Muscle layer of duodenum (tissue), 2 donors: ENCODE results near the gene TNFSF11.

ENCODE experiments used
- H3K27ac ChIP-seq: one replicate; pipeline ENCODE4 v1.7.0; 2013; ENCODE audit warnings: mild to moderate bottlenecking, low read length
- H3K27me3 ChIP-seq: one replicate; pipeline ENCODE4 v1.7.0; 2013; ENCODE audit warnings: low read depth, mild to moderate bottlenecking, control low read depth, low read length
- H3K36me3 ChIP-seq, 2 donors: one replicate each; pipeline ENCODE4 v1.7.0; 2013; ENCODE audit warnings: low read length in 2 of 2, control low read depth in 1 of 2, mild to moderate bottlenecking in 1 of 2; ENCODE audit not compliant: insufficient read depth in 2 of 2, control insufficient read depth in 1 of 2
- H3K4me1 ChIP-seq, 2 donors: one replicate each; pipeline ENCODE4 v1.7.0; 2013; ENCODE audit warnings: low read length in 2 of 2, mild to moderate bottlenecking in 2 of 2, control low read depth in 1 of 2, moderate library complexity in 1 of 2; ENCODE audit not compliant: insufficient read depth in 2 of 2, control insufficient read depth in 1 of 2
- H3K4me3 ChIP-seq, 2 donors: one replicate each; pipeline ENCODE4 v1.7.0; 2013; ENCODE audit warnings: low read length in 2 of 2, low read depth in 1 of 2, mild to moderate bottlenecking in 1 of 2
- H3K9me3 ChIP-seq, 2 donors: one replicate each; pipeline ENCODE4 v1.7.0; 2013; ENCODE audit warnings: low read length in 2 of 2, control low read depth in 1 of 2, mild to moderate bottlenecking in 1 of 2; ENCODE audit not compliant: control insufficient read depth in 1 of 2
- donor health status: healthy.

The TNFSF11 gene

DNA sequence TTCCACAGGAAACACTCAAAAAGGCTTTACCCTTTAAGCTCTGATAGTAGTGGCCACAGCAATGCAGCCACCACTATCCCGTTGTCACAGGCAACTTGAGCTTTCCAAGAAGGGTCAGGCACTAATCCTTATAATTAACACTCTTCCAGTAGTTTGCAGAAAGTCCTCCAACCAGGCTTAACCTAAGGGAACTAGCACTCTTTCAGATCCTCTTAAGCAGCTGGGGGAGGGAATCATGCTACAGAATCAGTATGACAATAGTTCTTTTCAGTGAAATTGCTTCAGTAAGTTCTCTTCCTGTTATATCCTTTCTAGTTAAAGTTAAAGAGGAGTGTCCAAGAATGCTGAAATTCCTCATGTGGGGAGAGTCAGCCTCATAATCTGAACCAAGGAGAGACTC lies 82.2 kb downstream of the TNFSF11 start:
- Histone ChIP-seq H3K36me3 (no peaks in the 10 kb centered on the region), H3K4me3 (no peak overlapping the region), H3K27ac (no peak overlapping the region), H3K27me3 (no peaks in the 10 kb centered on the region), H3K4me1 (no peaks in the 10 kb centered on the region), H3K9me3 (no peaks in the 10 kb centered on the region)

DNA sequence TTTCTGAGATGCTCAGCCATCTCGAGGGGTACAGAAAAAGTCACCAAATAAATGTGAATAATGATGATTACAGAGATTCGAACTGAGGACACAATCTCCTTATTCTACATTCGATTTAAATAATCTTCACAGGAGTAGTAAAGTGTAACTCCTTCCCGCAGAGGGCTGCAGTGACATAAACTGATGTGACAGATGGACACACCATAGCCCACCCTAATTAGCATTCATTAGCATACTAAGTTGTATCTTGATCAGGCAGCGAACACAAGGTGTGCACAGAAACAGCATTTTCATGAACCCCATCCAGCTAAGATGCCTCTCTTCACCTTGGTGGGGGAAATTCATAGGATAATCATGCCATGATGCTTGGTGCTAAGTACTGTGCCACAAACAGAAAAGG lies 83.0 kb downstream of the TNFSF11 start:
- Histone ChIP-seq H3K9me3 (no peaks in the 10 kb centered on the region), H3K4me1 (no peaks in the 10 kb centered on the region), H3K27me3 (no peaks in the 10 kb centered on the region), H3K36me3 (no peaks in the 10 kb centered on the region), H3K27ac (no peak overlapping the region), H3K4me3 (no peak overlapping the region)
